ENCODE data around the gene SIKE1. TPM values are rescaled to one million over a fixed set of nuclear protein-coding genes. Genes with fewer than 3 reads are reported as not detected.
"Not testable (repeated sequence)": the region's sequence is repeated elsewhere in the genome, so short reads cannot be mapped to it uniquely, and the experiment has no call there.

SIKE1 gene
- total RNA-seq, 2 experiments from 2014 or later, result 59.4 to 68.5 TPM

GRCh38 chr1:114771992-114772391, 8.5 kb downstream of the SIKE1 start:
- Mint-ChIP-seq H3K4me3 (no peak overlapping the region), H3K36me3 (ENCODE audit: low read depth) (peaks cover 39% of the 10 kb centered on the region)
- DNase-seq, result no peak

GRCh38 chr1:114770989-114771388, 9.5 kb downstream of the SIKE1 start:
- CTCF ChIA-PET, result no interaction called here
- no peaks in the 10 kb centered on the region for H3K4me1 Mint-ChIP-seq
- no peak for DNase-seq
- no peaks in the 10 kb centered on the region for H3K9me3 Mint-ChIP-seq
- H3K27ac Mint-ChIP-seq, result no peak overlapping the region
- no peak overlapping the region for H3K4me3 Mint-ChIP-seq
- POLR2A ChIA-PET, result no interaction called here
- H3K27me3 Mint-ChIP-seq, result no peaks in the 10 kb centered on the region
- peaks cover 32% of the 10 kb centered on the region for H3K36me3 Mint-ChIP-seq (ENCODE audit: low read depth)

More at GRCh38 chr1:114771992-114772391, 8.5 kb downstream of the SIKE1 start:
- ChIA-PET POLR2A (no interaction called here), CTCF (no interaction called here)
- Mint-ChIP-seq H3K27ac (no peak overlapping the region), H3K9me3 (no peaks in the 10 kb centered on the region), H3K27me3 (no peaks in the 10 kb centered on the region), H3K4me1 (no peaks in the 10 kb centered on the region)

- peaks cover 2% of the 10 kb centered on the region for H3K36me3 Mint-ChIP-seq (ENCODE audit: low read depth)
- H3K4me3 Mint-ChIP-seq, result no peak overlapping the region
- ChIA-PET CTCF (no interaction called here), POLR2A (interaction anchor here (0.9 kb wide), 1 partner anchor 16 kb away, joined by 3 read pairs; the partner anchor contains the start of gene SIKE1)
- peaks cover 8% of the 10 kb centered on the region for H3K9me3 Mint-ChIP-seq
- no peak for DNase-seq
- H3K4me1 Mint-ChIP-seq, result peaks cover 2% of the 10 kb centered on the region
- no peak overlapping the region for H3K27ac Mint-ChIP-seq
- H3K27me3 Mint-ChIP-seq, result no peaks in the 10 kb centered on the region
Observed at GRCh38 chr1:114764689-114765088, 15.8 kb downstream of the SIKE1 start.

GRCh38 chr1:114758256-114758832, 22.1 kb downstream of the SIKE1 start:
- Mint-ChIP-seq H3K36me3 (ENCODE audit: low read depth) (peaks cover 28% of the 10 kb centered on the region), H3K9me3 (peaks cover 10% of the 10 kb centered on the region), H3K27me3 (no peaks in the 10 kb centered on the region), H3K4me1 (peaks cover 43% of the 10 kb centered on the region), H3K4me3 (peak overlapping the region; percentile 99), H3K27ac (peak overlapping the region; percentile 100)
- ChIA-PET POLR2A (interaction anchor here (0.6 to 7.3 kb wide), 10 partner anchors 11 to 1802 kb away, joined by 3 to 56 read pairs (median 7); partner anchors contain the start of genes NRAS, SIKE1, SLC16A1 and TRIM33), CTCF (no interaction called here)
- DNase-seq, result no peak

- peaks cover 4% of the 10 kb centered on the region for H3K9me3 Mint-ChIP-seq
- POLR2A ChIA-PET, result interaction anchor here (1.0 to 7.3 kb wide), 11 partner anchors 10 to 1801 kb away, joined by 3 to 56 read pairs (median 6); partner anchors contain the start of genes NRAS, SIKE1, SLC16A1 and TRIM33
- peak; percentile 98 for DNase-seq
- H3K27ac Mint-ChIP-seq, result peak within 1 kb of the TSS; percentile 100
- peaks cover 29% of the 10 kb centered on the region for H3K36me3 Mint-ChIP-seq (ENCODE audit: low read depth)
- H3K4me1 Mint-ChIP-seq, result peaks cover 49% of the 10 kb centered on the region
- H3K27me3 Mint-ChIP-seq, result no peaks in the 10 kb centered on the region
- peak within 1 kb of the TSS; percentile 99 for H3K4me3 Mint-ChIP-seq
- CTCF ChIA-PET, result interaction anchor here (1.7 kb wide), 1 partner anchor 41 kb away, joined by 6 read pairs; the partner anchor contains the start of gene NRAS
Observed at GRCh38 chr1:114757455-114758255, 22.8 kb downstream of the SIKE1 start, which contains the start of gene CSDE1. Gene CSDE1 (minus strand): TSS chr1:114757984. CDS start chr1:114739890, 18,094 bp downstream.

GRCh38 chr1:114756949-114757454, 23.5 kb downstream of the SIKE1 start:
- no peaks in the 10 kb centered on the region for H3K27me3 Mint-ChIP-seq
- no peak for DNase-seq
- peaks cover 35% of the 10 kb centered on the region for H3K36me3 Mint-ChIP-seq (ENCODE audit: low read depth)
- ChIA-PET CTCF (interaction anchor here (1.7 kb wide), 1 partner anchor 40 kb away, joined by 6 read pairs; the partner anchor contains the start of gene NRAS), POLR2A (interaction anchor here (1.0 to 7.3 kb wide), 11 partner anchors 10 to 1801 kb away, joined by 3 to 56 read pairs (median 6); partner anchors contain the start of genes NRAS, SIKE1, SLC16A1 and TRIM33)
- H3K27ac Mint-ChIP-seq, result peak overlapping the region; percentile 100
- H3K9me3 Mint-ChIP-seq, result peaks cover 4% of the 10 kb centered on the region
- peak overlapping the region; percentile 99 for H3K4me3 Mint-ChIP-seq
- peaks cover 56% of the 10 kb centered on the region for H3K4me1 Mint-ChIP-seq

- H3K36me3 Mint-ChIP-seq (ENCODE audit: low read depth), result peaks cover 39% of the 10 kb centered on the region
- H3K27me3 Mint-ChIP-seq, result no peaks in the 10 kb centered on the region
- POLR2A ChIA-PET, result interaction anchor here (1.3 to 7.3 kb wide), 9 partner anchors 9 to 245 kb away, joined by 4 to 56 read pairs (median 8); partner anchors contain the start of genes NRAS, SIKE1 and TRIM33
- H3K27ac Mint-ChIP-seq, result peak overlapping the region; percentile 100
- H3K4me3 Mint-ChIP-seq, result peak overlapping the region; percentile 99
- H3K9me3 Mint-ChIP-seq, result peaks cover 4% of the 10 kb centered on the region
- DNase-seq, result no peak
- H3K4me1 Mint-ChIP-seq, result peaks cover 63% of the 10 kb centered on the region
- CTCF ChIA-PET, result interaction anchor here (1.6 to 1.7 kb wide), 2 partner anchors 24 to 39 kb away, joined by 4 to 6 read pairs; partner anchors contain the start of genes NRAS and SIKE1
Observed at GRCh38 chr1:114756009-114756892, 24.2 kb downstream of the SIKE1 start.

- Mint-ChIP-seq H3K27ac (peak overlapping the region; percentile 100), H3K9me3 (peaks cover 4% of the 10 kb centered on the region), H3K27me3 (no peaks in the 10 kb centered on the region), H3K4me3 (peak overlapping the region; percentile 99), H3K36me3 (ENCODE audit: low read depth) (peaks cover 45% of the 10 kb centered on the region), H3K4me1 (peaks cover 72% of the 10 kb centered on the region)
- no peak for DNase-seq
- POLR2A ChIA-PET, result interaction anchor here (1.1 to 7.3 kb wide), 7 partner anchors 8 to 247 kb away, joined by 3 to 56 read pairs (median 17); partner anchors contain the start of genes NRAS, SIKE1 and TRIM33
- CTCF ChIA-PET, result interaction anchor here (1.6 kb wide), 1 partner anchor 25 kb away, joined by 4 read pairs; the partner anchor contains the start of gene SIKE1
Observed at GRCh38 chr1:114755006-114755931, 25.2 kb downstream of the SIKE1 start.

- Mint-ChIP-seq H3K4me1 (peaks cover 80% of the 10 kb centered on the region), H3K36me3 (ENCODE audit: low read depth) (peaks cover 59% of the 10 kb centered on the region), H3K4me3 (peak overlapping the region; percentile 99), H3K27ac (peak overlapping the region; percentile 100)
- POLR2A ChIA-PET, result interaction anchor here (1.0 to 5.7 kb wide), 3 partner anchors 9 to 37 kb away, joined by 3 to 40 read pairs (median 7); partner anchors contain the start of genes NRAS and SIKE1
- H3K27me3 Mint-ChIP-seq, DNase-seq, H3K9me3 Mint-ChIP-seq, CTCF ChIA-PET: not testable (repeated sequence)
Observed at GRCh38 chr1:114753702-114754101, 26.8 kb downstream of the SIKE1 start.

- POLR2A ChIA-PET, result interaction anchor here (1.0 to 5.7 kb wide), 3 partner anchors 8 to 37 kb away, joined by 3 to 40 read pairs (median 7); partner anchors contain the start of genes NRAS and SIKE1
- peaks cover 80% of the 10 kb centered on the region for H3K4me1 Mint-ChIP-seq
- no peaks in the 10 kb centered on the region for H3K9me3 Mint-ChIP-seq
- no peaks in the 10 kb centered on the region for H3K27me3 Mint-ChIP-seq
- H3K4me3 Mint-ChIP-seq, result no peak overlapping the region
- CTCF ChIA-PET, result no interaction called here
- peaks cover 64% of the 10 kb centered on the region for H3K36me3 Mint-ChIP-seq (ENCODE audit: low read depth)
- H3K27ac Mint-ChIP-seq, result no peak overlapping the region
- DNase-seq, result no peak
Observed at GRCh38 chr1:114753143-114753542, 27.3 kb downstream of the SIKE1 start.

GRCh38 chr1:114750780-114751179, 29.7 kb downstream of the SIKE1 start:
- DNase-seq, result no peak
- Mint-ChIP-seq H3K27ac (no peak overlapping the region), H3K27me3 (no peaks in the 10 kb centered on the region), H3K9me3 (no peaks in the 10 kb centered on the region), H3K36me3 (ENCODE audit: low read depth) (peaks cover 63% of the 10 kb centered on the region), H3K4me3 (no peak overlapping the region), H3K4me1 (peaks cover 87% of the 10 kb centered on the region)
- ChIA-PET POLR2A (interaction anchor here (1.1 to 1.5 kb wide), 5 partner anchors 9 to 822 kb away, joined by 3 to 9 read pairs (median 6); partner anchors contain the start of genes HIPK1, NRAS and SIKE1), CTCF (no interaction called here)

Data from activated CD4-positive, alpha-beta memory T cell treated with anti-CD3 and anti-CD28 coated beads, Interleukin-2, amount 10 ng/mL, durations not matched to agents 7 days and 5 days (primary cell).